AG08395 (cell line): ENCODE data around the gene SLC35F4.
"Not testable (repeated sequence)": the region's sequence is repeated elsewhere in the genome, so short reads cannot be mapped to it uniquely, and the experiment has no call there.

Experiments used
- DNase-seq: peaks from one replicate; pipeline ENCODE4 v3.0.0; 2012; ENCODE audit warnings: mixed read lengths, low spot score

The SLC35F4 gene

DNA sequence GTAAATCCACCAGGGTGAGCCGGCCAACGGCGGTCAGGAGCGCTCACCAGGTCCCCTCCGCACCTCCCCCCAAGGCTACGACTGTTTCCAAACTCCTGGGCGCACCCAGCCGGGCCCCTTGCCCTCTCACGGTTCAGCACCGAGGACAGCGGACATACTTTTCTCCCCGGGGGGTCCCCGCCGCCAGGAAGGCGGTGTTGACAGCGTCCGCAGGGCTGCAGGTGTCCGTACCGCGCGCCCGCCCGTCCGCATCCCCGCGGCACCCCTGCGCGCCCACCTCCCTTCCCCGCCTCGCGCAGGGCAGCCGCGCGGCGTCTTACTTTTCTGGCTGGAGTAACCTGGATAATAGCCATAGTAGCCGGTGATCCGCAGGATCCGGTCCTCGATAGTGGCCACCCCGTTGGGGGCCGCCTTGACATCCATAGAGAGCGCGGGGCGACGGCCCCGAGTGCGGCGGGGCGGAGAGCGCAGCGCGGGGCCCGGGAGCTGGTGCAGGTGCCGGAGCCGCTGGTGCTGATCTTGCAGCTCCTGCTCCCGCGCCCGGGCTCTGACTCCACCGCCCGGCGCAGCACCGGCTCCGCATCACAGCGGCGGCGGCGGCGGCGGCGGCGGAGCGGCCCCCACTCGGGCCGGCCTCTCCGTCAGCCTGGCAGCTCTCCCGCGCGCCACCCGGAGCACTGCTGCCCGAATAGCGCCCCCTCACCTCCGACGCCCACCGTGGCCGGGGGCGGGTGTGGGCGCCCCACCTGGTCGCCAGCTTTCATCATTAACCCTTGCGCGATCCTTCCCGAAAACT, at the start of gene SLC35F4:
Gene SLC35F4 (minus strand): TSS at position 690 of the 796 bp plus-strand sequence.
- DNase-seq, result peak; percentile 23

DNA sequence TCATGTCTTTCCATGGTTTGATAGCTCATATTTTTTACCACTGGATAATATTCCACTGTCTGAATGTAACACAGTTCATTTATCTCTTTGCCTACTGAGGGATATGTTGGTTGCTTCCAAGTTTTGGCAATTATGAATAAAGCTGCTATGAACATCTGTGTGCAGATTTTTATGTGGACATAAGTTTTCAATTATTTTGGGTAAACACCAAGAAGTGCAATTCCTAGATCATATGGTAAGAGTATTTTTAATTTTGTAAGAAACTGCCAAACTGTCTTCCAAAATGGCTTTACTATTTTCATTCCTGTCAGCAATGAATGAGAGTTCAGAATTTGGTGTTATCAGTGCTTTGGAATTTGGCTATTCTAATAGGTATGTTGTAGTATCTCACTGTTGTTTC, 43.7 kb upstream of the SLC35F4 start:
- DNase-seq, result no peak

DNA sequence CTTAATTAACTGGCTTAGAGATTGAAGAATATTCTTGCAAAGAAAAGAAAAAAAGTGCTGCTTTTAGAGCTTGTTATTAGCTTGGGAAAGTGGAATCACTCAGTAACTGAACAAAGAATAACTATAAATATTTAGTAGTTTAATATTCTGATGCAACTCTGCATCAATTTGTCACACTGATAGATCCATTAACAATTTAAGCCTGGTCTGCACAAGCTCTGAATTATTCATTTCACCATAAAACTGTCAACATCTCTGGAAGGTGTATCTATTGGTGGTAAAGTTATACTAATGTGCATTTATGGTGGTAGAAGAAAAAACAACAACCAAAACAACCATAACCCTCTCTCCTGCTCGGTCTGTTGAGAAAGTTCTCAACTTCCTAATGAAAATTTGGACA, 38.1 kb upstream of the SLC35F4 start:
- no peak for DNase-seq

DNA sequence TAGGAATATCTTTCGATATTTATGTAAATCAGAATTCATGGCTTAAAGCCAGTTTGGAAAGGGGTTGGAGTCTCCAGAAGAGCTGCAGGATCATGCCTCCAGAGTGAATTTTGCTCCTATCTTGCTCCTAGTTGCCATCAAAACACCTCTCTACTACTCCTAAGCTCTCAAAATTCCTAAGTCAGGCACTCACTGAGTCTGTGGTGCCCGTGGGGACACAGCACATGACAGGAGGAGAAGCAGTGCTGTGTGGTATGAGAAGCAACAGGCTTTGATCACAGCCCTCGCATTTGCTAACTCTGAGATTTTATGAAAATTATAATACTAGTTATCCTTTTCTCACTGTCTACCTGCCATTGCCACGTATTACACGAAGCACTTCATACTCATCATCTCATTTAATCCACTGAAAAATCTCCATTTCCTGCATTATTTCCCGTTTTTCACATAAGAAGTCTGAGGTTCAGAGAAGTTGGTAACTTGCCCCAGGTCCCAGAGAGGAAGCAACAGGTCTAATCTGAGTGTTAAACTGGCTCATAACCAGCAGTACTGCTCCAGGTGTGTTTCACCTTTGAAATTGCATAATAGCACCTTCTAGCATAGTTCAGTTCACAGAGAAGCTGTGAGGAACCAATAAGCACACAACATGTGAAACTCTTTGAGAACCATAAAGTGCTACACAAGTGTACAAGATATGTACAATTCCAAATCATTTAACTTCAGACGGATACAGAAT, 33.1 kb upstream of the SLC35F4 start:
- DNase-seq, result no peak

DNA sequence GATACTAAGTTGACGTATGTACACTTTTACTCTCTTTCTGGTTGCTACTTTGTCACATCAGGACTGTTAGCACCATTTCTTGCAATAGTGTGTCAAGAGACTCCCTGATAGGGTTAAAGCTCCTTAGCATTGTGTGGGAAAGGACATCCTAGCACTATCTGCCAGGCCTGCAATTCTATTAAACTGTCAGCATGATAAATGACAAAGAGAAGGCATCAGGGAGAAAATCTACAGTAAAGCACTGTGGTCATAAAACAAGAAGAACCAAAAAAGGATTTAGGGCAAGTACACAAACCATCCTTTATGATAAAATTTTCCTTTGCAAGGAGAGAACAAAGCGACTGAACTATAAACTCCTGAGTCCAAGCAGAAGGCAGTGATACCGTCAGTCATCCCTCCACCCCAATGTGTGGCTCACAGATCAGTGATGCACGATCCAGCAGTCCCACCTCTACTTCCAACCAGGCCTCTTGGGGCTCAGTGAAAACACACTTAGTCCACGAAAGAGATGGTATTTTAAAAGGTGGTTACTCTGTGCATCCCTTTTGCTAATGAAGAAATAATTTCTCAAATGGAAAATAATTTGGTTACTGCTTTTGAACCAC, 31.4 kb upstream of the SLC35F4 start:
- DNase-seq, result no peak

DNA sequence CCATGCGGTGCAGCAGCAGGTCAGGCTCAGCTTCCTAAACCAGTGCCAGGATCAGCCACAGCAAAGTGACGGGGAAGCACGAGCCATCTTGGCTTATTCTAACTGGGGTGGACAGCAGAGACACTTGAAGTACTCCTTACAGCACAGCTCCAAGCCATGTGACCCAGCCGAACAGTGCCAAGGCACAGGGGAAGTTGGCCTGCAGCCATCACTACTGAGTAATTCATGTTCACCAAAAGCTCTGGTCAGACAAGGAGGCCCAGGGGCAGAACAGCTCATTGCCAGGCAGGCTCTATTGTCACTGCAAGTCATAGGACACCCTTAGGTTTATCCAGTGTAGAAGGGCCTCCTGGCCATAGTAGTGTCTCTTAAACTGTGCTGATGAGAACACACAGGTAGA, 23.4 kb upstream of the SLC35F4 start:
- peak; percentile 53 for DNase-seq

DNA sequence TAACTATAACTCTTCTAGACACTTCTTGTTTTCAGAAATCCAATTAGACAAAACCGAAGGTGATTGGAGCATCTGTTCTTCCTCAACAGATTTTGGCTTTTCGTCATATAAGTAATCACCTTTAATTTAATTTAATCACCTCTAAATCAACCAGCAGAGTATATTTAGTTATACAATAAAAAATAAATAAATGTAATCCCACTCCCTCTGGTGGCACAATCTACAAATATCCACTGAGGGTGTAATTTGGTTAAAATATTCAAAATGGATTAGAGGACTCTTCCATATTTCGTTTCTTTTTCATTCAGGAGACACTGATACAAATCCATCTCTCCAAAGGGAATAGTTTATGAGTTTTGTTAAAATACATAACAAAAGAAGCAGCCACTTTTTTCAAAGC, 18.3 kb upstream of the SLC35F4 start:
- DNase-seq, result no peak

DNA sequence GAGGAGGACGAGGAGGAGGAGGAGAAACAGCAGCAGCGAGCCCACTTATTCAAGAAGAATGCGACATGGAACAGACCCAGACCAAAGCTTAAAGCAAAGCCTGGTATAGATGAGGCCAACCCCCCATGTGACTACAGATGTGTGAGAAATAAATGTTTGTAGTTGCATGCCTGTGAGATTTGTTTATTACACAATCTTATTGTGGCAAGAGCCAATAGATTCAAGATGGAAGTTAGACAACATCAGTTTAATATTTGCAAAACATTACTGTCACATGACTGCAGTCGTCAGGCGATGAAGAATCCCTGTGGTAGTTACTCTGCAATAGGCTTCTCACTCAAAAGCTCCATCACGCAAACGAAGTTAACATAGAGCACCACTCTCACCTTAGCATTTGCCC, 17.2 kb upstream of the SLC35F4 start:
- peak; percentile 31 for DNase-seq

DNA sequence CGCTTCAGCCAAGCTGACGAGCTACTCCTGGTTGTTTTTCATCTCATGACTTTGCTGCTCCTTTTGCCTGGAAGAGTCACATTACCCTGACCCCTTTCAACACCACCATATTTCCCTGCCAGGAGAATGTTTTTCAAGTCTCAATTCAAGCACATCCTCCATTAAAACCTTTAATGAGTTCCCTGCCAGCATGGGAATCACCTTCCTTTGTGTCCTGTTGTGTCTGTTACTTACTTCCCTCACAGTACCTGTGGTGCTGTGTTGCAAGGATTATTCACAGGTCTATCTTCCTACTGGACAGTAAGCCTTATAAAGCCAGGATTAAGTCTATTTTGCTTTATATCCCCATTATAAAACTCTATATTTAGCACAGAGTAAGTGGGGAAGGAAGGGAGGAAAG, 13.6 kb upstream of the SLC35F4 start:
- DNase-seq, result no peak

DNA sequence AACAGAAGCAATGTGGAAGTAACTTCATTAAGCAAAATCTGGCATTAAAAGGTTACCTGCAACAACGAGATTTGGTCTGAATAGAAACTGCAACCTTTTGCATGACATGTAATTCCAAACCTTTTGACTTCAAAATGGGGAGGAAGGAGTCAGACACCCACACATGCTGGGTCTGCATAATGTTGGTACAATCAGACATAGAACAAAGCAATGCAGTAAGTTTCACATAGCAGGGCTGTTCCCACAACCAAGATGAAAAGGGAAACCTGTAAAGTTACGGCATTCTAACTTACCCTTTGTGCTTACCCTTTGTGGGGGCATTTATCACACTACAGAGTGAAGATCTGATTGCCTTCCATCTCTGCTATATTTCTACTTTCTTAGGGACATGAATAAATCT, 10.1 kb upstream of the SLC35F4 start:
- DNase-seq, result no peak

DNA sequence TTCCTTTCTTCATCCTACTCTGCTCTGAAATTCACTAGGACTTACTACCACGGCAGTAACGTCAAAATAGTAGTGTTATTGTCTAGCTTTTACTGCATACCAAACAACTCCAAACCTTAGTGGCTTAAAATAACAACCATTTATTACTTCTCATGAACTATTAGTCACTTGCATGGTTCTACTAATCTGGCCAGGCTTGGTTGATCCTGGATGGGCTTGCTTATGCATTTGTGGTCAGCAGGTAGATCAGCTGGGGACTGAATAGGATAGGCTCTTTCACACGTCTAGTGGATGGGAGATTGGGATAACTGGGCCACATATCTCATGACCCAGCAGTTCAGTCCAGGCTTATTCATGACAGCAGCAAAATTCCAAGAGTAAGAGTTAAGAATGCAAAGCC, 9.4 kb upstream of the SLC35F4 start:
- DNase-seq, result no peak

DNA sequence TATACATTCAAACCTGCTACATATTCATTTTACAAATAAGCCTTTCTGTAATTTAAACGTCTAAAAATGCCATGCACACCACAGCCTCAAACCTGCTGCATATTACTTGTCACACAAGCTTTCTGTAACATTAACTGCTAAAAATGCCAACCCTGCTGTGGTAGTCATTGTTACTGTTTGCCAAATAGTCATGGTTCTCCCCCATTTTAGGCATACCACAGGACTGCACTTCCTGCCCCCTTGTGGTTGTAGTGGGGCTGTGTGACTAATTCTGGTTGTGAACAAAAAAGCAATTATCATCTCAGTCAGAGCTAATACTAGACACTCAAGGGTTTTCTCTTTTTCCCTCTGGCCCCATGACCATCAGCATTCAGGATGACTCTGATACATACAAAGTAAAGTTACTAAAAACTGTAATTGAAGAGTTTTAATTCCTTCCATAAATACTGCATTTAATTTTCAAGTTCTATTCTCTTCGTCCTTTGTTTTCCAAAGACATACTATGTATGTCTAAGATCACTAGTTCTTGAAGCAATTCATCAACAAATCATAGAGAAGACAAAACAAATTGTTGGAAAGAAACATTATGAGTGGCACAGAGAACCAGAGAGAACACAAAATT, 5.7 kb upstream of the SLC35F4 start:
- DNase-seq, result peak; percentile 79

DNA sequence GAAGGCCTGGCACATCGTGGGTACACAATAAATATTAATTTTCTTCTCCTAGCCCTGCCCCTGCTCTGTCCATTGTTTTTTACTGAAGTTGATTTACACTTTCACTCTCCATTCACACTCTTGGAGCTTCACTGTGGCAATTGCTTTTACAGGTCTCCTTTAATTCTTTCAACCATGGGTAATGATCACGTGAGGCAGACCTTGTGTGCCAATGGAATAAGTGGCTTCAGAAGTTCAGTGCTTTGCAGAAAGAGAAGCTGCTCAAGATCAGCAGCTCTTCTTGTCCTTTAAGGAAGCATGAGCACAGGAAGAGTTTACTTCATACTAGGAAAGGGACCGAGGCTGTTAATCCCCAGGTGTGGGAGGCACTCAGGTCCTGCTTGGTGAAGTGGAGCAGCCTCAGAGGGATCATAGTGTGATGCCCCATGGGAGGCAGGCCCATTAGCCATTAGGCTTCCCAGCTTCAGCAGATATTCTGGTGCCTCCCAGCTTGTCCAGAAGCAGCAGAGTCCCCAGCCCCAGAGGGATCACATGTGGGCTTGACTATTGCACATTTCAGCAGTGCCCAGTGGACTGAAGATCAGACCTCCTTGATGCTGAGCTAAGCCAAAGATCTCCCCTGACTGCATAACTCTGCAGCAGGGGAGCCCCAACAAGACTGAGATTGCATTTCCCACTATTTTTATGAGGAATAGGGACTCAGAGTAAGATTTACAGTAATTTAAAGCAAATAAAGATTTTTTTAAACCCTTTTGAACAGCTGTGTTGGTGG, 5.0 kb upstream of the SLC35F4 start:
- DNase-seq, result no peak

DNA sequence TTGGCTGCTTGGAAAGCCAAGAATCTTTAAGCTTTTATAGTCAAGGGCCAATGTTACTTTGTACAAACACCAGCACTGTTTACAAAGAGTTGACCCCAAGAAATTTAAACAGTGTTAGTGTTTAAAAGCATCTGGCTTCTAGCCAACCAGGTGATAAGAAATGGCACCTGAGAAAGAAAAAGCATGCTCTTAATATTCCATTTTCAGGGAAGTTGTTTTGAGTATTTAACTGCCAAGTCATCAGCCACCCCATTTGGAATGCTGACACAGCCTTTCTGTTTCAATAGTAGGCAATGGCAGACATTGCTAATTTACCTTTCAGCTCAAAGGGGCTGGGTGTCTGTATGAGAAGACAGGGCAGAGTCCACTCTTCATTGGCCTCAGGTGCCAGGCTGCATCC, 3.7 kb upstream of the SLC35F4 start:
- DNase-seq, result no peak

DNA sequence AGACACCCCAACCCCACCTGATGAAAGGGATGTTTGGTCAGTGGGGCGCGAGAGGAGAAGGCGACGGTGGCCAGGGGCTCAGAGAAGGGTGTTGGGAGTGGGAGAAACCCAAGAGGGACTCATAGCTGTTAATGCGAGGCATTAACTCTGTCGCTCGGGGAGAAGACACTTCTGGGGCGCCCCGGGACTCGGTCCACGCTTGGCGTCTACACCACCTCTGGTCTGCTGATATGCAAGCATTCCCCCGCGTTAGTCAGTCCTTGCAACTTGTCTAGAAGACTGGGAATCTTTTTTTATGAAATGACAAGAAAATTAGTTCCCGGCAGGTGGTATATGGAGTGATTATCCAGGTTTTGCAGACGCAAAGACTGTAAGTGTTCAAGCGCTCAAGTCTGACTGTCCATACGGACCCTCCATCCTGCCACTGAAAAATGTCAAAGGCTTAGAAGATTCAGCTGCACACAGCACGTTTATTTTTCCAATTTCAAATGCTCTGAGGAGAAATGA, 360 bp upstream of the SLC35F4 start:
- no peak for DNase-seq

DNA sequence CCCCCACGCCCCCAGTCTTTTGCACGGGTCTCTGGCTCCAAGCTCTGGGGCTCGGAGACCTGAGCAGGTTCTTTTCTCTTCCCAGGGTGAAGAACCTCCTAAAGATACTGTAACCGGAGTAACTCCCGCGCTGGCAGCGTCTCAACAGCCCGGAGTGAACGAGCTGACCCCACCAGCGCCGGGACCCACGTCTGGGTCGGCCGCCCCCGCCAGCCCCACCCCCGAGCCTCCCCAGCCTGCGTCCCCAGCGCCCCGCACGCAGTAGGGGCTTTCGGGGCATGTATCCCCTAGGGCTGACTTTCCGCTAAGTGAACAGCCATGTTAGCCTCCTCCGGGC, 858 bp downstream of the SLC35F4 start:
- DNase-seq, result no peak

DNA sequence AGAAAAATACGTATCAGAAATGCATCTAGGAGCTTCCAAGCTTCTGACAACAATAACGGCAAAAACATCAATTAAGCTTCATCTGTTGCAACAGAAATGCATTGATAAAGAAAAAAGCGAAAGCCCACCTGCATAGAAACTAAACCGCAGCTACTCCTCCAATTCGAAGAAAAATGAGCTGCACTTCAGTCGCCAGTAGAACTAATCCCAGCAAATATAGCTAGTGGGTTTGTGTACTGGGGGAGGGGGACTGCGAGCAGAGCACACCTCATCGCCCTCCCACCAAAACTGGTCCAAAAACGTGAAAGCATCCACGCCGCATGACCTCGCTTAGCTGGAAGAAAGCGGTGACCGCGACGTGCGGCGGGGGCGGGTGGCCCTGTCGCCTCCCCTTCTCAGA, 1.2 kb downstream of the SLC35F4 start:
- no peak for DNase-seq

DNA sequence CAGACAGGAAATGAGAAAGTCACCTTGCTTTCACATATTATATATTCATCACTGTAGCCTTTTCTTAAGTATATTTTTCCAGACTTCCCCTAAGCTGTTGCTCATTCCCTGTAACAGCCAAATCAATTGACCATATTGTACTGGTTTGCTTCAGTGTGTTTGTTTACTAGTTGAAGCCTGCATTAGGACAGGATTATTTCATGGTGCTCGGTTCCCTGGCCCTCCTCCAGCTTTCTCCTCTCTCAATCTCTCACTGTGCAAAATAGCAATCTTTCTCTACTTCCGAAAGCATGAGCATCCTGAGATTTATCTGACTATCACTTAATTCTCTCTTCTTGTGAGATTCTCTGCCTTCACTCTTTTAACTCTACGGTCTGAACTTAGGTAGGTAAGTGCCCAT, 2.4 kb downstream of the SLC35F4 start:
- no peak for DNase-seq

DNA sequence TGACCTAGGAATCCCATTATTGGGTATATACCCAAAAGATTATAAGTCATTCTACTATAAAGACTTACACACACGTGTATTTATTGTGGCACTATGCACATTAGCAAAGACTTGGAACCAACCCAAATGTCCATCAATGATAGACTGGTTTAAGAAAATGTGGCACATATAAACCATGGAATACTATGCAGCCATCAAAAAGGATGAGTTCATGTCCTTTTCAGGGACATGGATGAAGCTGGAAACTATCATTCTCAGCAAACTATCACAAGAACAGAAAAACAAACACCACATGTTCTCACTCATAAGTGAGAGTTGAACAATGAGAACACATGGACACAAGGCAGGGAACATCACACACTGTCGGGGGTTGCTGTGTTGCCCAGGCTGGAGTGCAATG, 10.2 kb downstream of the SLC35F4 start:
- not testable (repeated sequence) for DNase-seq

DNA sequence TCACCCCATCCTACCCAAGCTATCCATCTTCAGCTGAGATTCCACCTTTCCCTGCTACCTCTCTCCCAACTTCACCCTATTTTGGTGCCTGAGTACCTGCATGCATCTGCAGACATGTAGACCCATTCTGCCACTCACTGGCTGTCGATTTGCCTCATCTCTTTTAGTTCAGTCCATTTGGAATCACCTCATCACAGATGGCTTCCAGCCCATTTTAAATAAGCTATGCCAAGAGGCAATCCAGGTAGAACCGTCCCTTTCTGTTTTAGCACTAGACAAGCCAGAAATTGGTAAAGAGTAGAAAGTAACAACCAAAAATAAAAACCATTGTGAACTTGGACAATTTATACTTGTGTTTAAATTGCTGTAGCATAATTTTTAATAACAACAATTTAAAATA, 11.3 kb downstream of the SLC35F4 start:
- DNase-seq, result no peak

DNA sequence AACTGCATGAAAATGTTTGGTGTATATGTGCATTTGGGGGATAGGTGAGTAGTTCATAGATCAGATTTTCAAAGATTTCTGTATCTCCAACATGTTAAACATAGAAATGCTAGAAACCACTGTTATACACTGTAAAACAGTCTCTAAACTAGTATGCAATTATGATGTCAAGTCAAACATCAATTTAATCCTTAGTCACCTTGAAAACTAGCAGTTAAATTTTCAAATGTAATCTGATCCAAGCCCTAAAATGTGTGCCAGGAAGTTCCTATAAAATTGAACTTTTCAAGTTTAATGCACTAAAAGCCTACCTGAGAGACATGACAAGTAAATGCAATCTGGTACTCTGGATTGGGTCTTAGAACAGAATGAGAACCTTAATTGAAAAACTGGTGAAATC, 14.5 kb downstream of the SLC35F4 start:
- no peak for DNase-seq

DNA sequence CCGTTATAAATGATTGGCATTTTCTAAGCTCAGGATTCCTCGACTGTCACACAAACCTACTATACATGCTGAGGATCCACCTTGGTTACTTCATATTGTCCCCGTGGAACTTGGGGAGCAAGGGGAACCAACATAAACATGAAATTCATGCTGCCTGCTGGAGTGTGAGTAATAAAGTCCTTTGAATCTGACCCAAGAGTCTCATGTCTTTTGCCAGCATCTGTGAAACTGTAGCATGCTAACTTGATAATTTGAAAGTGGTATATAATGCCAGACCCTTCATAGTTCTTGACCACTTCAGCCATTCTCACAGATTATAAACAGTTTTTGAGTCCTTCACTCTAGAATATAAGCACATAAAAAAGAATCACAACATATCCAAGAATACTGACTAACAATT, 17.1 kb downstream of the SLC35F4 start:
- DNase-seq, result peak; percentile 13
